Measurements from ENCODE around the gene RALGAPB. TPM values are rescaled to one million over a fixed set of nuclear protein-coding genes. Genes with fewer than 3 reads are reported as not detected.
"Not testable (repeated sequence)": the region's sequence is repeated elsewhere in the genome, so short reads cannot be mapped to it uniquely, and the experiment has no call there.

The RALGAPB gene
- total RNA-seq, 1 experiment from 2014 or later = 36.7 TPM

- TF ChIP-seq MLX (CRISPR knock-in tag; IDR thresholded peaks at IDR 0.05) = no peak
These were observed 40.4 kb upstream of the RALGAPB start (continued) for GRCh38 chr20:38432292-38432691.

GRCh38 chr20:38432870-38433269 lies 39.8 kb upstream of the RALGAPB start:
- DNase-seq (ENCODE audit: low spot score); H3K27ac Mint-ChIP-seq; H3K27me3 Mint-ChIP-seq (ENCODE audit: low read depth); ATAC-seq; H3K9me3 Mint-ChIP-seq: not testable (repeated sequence)
- ChIA-PET CTCF (interaction anchor here (5.6 kb wide), 1 partner anchor 14 kb away, joined by 65 read pairs; no protein-coding TSS in a partner anchor), POLR2A (interaction anchor here (1.0 kb wide), 1 partner anchor 13 kb away, joined by 4 read pairs; no protein-coding TSS in a partner anchor)
- peaks cover 64% of the 10 kb centered on the region for H3K36me3 Mint-ChIP-seq
- peak overlapping the region; percentile 95 for H3K4me3 Mint-ChIP-seq
- peaks cover 24% of the 10 kb centered on the region for H3K4me1 Mint-ChIP-seq

GRCh38 chr20:38433304-38433972 lies 39.2 kb upstream of the RALGAPB start:
- peak overlapping the region; percentile 95 for H3K4me3 Mint-ChIP-seq
- ATAC-seq (no peak), DNase-seq (ENCODE audit: low spot score) (no peak)
- TF ChIP-seq ZNF121 (CRISPR knock-in tag; IDR thresholded peaks at IDR 0.05) (peak; percentile 63; the same call in 1 of the 2 replicates), SOX15 (CRISPR knock-in tag; IDR thresholded peaks at IDR 0.05) (no peak), CTCF (IDR thresholded peaks at IDR 0.05) (no peak)
- TF ChIP-seq, protein P1, sequence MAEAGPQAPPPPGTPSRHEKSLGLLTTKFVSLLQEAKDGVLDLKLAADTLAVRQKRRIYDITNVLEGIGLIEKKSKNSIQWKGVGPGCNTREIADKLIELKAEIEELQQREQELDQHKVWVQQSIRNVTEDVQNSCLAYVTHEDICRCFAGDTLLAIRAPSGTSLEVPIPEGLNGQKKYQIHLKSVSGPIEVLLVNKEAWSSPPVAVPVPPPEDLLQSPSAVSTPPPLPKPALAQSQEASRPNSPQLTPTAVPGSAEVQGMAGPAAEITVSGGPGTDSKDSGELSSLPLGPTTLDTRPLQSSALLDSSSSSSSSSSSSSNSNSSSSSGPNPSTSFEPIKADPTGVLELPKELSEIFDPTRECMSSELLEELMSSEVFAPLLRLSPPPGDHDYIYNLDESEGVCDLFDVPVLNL (CRISPR knock-in tag; IDR thresholded peaks at IDR 0.05; ENCODE audit: borderline replicate concordance, low read depth) = no peak
- TF ChIP-seq, protein P2, sequence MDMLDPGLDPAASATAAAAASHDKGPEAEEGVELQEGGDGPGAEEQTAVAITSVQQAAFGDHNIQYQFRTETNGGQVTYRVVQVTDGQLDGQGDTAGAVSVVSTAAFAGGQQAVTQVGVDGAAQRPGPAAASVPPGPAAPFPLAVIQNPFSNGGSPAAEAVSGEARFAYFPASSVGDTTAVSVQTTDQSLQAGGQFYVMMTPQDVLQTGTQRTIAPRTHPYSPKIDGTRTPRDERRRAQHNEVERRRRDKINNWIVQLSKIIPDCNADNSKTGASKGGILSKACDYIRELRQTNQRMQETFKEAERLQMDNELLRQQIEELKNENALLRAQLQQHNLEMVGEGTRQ (CRISPR knock-in tag; IDR thresholded peaks at IDR 0.05) = no peak
- TF ChIP-seq, protein P3, sequence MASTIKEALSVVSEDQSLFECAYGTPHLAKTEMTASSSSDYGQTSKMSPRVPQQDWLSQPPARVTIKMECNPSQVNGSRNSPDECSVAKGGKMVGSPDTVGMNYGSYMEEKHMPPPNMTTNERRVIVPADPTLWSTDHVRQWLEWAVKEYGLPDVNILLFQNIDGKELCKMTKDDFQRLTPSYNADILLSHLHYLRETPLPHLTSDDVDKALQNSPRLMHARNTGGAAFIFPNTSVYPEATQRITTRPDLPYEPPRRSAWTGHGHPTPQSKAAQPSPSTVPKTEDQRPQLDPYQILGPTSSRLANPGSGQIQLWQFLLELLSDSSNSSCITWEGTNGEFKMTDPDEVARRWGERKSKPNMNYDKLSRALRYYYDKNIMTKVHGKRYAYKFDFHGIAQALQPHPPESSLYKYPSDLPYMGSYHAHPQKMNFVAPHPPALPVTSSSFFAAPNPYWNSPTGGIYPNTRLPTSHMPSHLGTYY (CRISPR knock-in tag; IDR thresholded peaks at IDR 0.05) = no peak
- no peaks in the 10 kb centered on the region for H3K9me3 Mint-ChIP-seq
- ChIA-PET CTCF (interaction anchor here (2.1 to 5.6 kb wide), 3 partner anchors 14 to 91 kb away, joined by 10 to 65 read pairs (median 29); partner anchors contain the start of gene RALGAPB), POLR2A (interaction anchor here (1.0 to 2.0 kb wide), 3 partner anchors 8 to 39 kb away, joined by 4 to 19 read pairs (median 7); partner anchors contain the start of gene RALGAPB)
- peaks cover 24% of the 10 kb centered on the region for H3K4me1 Mint-ChIP-seq
- peak overlapping the region; percentile 89; the same call in 1 of the 2 replicates for H3K27ac Mint-ChIP-seq
- no peaks in the 10 kb centered on the region for H3K27me3 Mint-ChIP-seq (ENCODE audit: low read depth)
- H3K36me3 Mint-ChIP-seq = peaks cover 58% of the 10 kb centered on the region

- DNase-seq (ENCODE audit: low spot score) (no peak), ATAC-seq (no peak; the same call in 1 of the 2 replicates)
- POLR2A ChIA-PET = interaction anchor here (1.5 to 2.0 kb wide), 3 partner anchors 9 to 38 kb away, joined by 7 to 21 read pairs (median 19); partner anchors contain the start of gene RALGAPB
- Mint-ChIP-seq H3K36me3 (peaks cover 50% of the 10 kb centered on the region), H3K9me3 (no peaks in the 10 kb centered on the region), H3K27me3 (ENCODE audit: low read depth) (peaks cover 1% of the 10 kb centered on the region; the same call in 1 of the 2 replicates), H3K4me1 (peaks cover 24% of the 10 kb centered on the region), H3K27ac (peak overlapping the region; percentile 89), H3K4me3 (peak overlapping the region; percentile 95)
- no peak for TF ChIP-seq ZBTB21 (CRISPR knock-in tag; IDR thresholded peaks at IDR 0.05; ENCODE audit: borderline replicate concordance)
- TF ChIP-seq NR1H2 (CRISPR knock-in tag; IDR thresholded peaks at IDR 0.05) = no peak
- TF ChIP-seq, protein P4, sequence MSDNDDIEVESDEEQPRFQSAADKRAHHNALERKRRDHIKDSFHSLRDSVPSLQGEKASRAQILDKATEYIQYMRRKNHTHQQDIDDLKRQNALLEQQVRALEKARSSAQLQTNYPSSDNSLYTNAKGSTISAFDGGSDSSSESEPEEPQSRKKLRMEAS (CRISPR knock-in tag; IDR thresholded peaks at IDR 0.05) = no peak
- TF ChIP-seq HMGA2 (CRISPR knock-in tag; IDR thresholded peaks at IDR 0.05) = no peak
- TF ChIP-seq TP53 (CRISPR knock-in tag; IDR thresholded peaks at IDR 0.05) = no peak
- TF ChIP-seq, protein P5, sequence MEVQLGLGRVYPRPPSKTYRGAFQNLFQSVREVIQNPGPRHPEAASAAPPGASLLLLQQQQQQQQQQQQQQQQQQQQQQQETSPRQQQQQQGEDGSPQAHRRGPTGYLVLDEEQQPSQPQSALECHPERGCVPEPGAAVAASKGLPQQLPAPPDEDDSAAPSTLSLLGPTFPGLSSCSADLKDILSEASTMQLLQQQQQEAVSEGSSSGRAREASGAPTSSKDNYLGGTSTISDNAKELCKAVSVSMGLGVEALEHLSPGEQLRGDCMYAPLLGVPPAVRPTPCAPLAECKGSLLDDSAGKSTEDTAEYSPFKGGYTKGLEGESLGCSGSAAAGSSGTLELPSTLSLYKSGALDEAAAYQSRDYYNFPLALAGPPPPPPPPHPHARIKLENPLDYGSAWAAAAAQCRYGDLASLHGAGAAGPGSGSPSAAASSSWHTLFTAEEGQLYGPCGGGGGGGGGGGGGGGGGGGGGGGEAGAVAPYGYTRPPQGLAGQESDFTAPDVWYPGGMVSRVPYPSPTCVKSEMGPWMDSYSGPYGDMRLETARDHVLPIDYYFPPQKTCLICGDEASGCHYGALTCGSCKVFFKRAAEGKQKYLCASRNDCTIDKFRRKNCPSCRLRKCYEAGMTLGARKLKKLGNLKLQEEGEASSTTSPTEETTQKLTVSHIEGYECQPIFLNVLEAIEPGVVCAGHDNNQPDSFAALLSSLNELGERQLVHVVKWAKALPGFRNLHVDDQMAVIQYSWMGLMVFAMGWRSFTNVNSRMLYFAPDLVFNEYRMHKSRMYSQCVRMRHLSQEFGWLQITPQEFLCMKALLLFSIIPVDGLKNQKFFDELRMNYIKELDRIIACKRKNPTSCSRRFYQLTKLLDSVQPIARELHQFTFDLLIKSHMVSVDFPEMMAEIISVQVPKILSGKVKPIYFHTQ (CRISPR knock-in tag; IDR thresholded peaks at IDR 0.05) = no peak
- no peak for TF ChIP-seq CREB1 (CRISPR knock-in tag; IDR thresholded peaks at IDR 0.05)
- CTCF ChIA-PET = interaction anchor here (1.1 to 5.6 kb wide), 7 partner anchors 13 to 102 kb away, joined by 4 to 65 read pairs (median 7); partner anchors contain the start of gene RALGAPB
These were observed 38.3 kb upstream of the RALGAPB start for GRCh38 chr20:38434301-38434741.
